C1 segment of cervical spinal cord (tissue), 14 donors: Measurements from ENCODE around the gene KCTD12.
"Not testable (repeated sequence)": the region's sequence is repeated elsewhere in the genome, so short reads cannot be mapped to it uniquely, and the experiment has no call there.

Source experiments
- DNase-seq, 14 donors: peaks; one replicate each; lab custom pipeline; 2025; lab: John Stamatoyannopoulos, UW

The KCTD12 gene

GRCh38 chr13:76886292-76887075, at the start of gene KCTD12:
Gene KCTD12 (minus strand): TSS chr13:76886405. CDS start chr13:76886148, 257 bp downstream.
- peak in 13 of 14 donors; percentile 30 to 84 (median 76) for DNase-seq

- DNase-seq = peak in 1 of 14 donors; percentile 14
These were observed 48.5 kb upstream of the KCTD12 start for GRCh38 chr13:76934671-76935070.

GRCh38 chr13:76932076-76932475, 45.9 kb upstream of the KCTD12 start:
- no peak for DNase-seq

- no peak for DNase-seq
These were observed 43.7 kb upstream of the KCTD12 start for GRCh38 chr13:76929851-76930374.

GRCh38 chr13:76929320-76929719, 43.1 kb upstream of the KCTD12 start:
- DNase-seq = no peak

GRCh38 chr13:76928456-76928855, 42.3 kb upstream of the KCTD12 start:
- no peak for DNase-seq

- no peak for DNase-seq
These were observed 41.8 kb upstream of the KCTD12 start for GRCh38 chr13:76927955-76928354.

GRCh38 chr13:76925115-76925514, 38.9 kb upstream of the KCTD12 start:
- no peak for DNase-seq

- no peak for DNase-seq
These were observed 35.3 kb upstream of the KCTD12 start for GRCh38 chr13:76921516-76921915.

- not testable (repeated sequence) for DNase-seq
These were observed 31.7 kb upstream of the KCTD12 start for GRCh38 chr13:76917755-76918481.

- DNase-seq = no peak
These were observed 30.9 kb upstream of the KCTD12 start for GRCh38 chr13:76917095-76917494.

GRCh38 chr13:76913898-76914297, 27.7 kb upstream of the KCTD12 start:
- no peak for DNase-seq

GRCh38 chr13:76912476-76912875, 26.3 kb upstream of the KCTD12 start:
- DNase-seq = no peak

- DNase-seq = no peak
These were observed 18.3 kb upstream of the KCTD12 start for GRCh38 chr13:76904507-76904906.

GRCh38 chr13:76903544-76904162, 17.4 kb upstream of the KCTD12 start:
- peak in 9 of 14 donors; percentile 2 to 31 (median 14) for DNase-seq

- DNase-seq = not testable (repeated sequence)
These were observed 12.9 kb upstream of the KCTD12 start for GRCh38 chr13:76899066-76899465.

GRCh38 chr13:76897171-76897570, 11.0 kb upstream of the KCTD12 start:
- DNase-seq = not testable (repeated sequence)

GRCh38 chr13:76894401-76895110, 8.4 kb upstream of the KCTD12 start:
- no peak for DNase-seq

GRCh38 chr13:76892488-76892887, 6.3 kb upstream of the KCTD12 start:
- DNase-seq = no peak

GRCh38 chr13:76890021-76890420, 3.8 kb upstream of the KCTD12 start:
- no peak for DNase-seq

- no peak for DNase-seq
These were observed 3.0 kb upstream of the KCTD12 start for GRCh38 chr13:76889254-76889653.
